ENCODE results near the gene POM121L2. TPM values are rescaled to one million over a fixed set of nuclear protein-coding genes. Genes with fewer than 3 reads are reported as not detected.
A peak's percentile ranks its signal among the peaks of the same experiment; 100 is the strongest.

POM121L2 gene
- total RNA-seq, 1 experiment from 2014 or later = not detected

DNA sequence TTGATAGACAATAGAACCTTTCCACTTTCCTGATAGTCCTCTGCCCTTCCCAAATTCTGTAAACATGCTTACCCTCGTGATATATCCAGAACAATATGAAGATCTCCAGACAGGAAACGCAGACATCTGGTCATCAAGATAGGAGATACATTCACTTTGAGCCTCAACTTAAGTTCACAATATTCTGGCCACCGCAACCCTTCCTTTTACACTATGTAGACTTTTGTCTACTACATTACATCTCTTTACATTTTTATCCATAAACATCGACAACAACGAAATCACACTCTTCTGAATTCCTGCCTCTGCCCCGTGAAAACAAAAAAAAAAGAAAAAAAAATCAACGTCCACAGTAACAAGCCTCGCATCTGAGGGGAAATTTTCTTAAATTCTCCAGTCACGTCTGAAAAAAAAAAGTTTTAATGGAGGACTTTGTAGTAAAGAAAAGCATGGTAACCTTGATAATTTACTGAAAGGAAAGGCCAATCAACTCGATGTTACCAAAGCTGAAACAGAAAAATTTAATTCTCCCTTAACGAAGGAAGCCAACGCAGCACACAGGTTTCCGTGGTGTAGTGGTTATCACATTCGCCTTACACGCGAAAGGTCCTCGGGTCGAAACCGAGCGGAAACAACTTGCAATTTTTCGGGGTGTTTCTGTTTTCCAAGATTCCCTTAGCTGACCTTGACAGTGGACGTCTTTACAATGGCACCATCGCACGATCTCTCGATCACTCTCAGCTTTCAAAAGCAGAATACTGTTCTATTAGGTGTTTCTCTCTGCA lies 21.8 kb downstream of the POM121L2 start:
- H2AFZ ChIP-seq (ENCODE audit: low read length) = no peak overlapping the region

More for the DNA sequence above, 21.8 kb downstream of the POM121L2 start:
- peaks cover 17% of the 10 kb centered on the region for H3K23me2 ChIP-seq (ENCODE audit: insufficient read length, low read depth, low read length, poor library complexity, severe bottlenecking)
- no peak overlapping the region for H4K8ac ChIP-seq (replicated peaks; ENCODE audit: insufficient read length, low read depth, low read length)
- Mint-ChIP-seq H3K4me3 (peak overlapping the region; percentile 67 to 87), H3K9me3 (peaks cover 0 to 4% of the 10 kb centered on the region in 2 experiments; a peak in 1 of 5 replicates), H3K27ac (no peak overlapping the region), H3K27me3 (ENCODE audit: low read depth) (peaks cover 79% of the 10 kb centered on the region), H3K4me1 (peaks cover 38 to 46% of the 10 kb centered on the region in 2 experiments), H3K36me3 (ENCODE audit: insufficient read depth in 1 of 3, low read depth in 3 of 3) (no peaks in the 10 kb centered on the region)
- H2BK5ac ChIP-seq (ENCODE audit: insufficient read length, low read length) = no peak overlapping the region
- no peak overlapping the region for H3K56ac ChIP-seq (ENCODE audit: insufficient read length, low read depth, low read length)
- H3T11ph ChIP-seq (ENCODE audit: low read length) = no peak overlapping the region
- peak overlapping the region; percentile 93 for H3K4me2 ChIP-seq (ENCODE audit: insufficient read depth, insufficient read length, low read length)
- H3K27me3 ChIP-seq (ENCODE audit: insufficient read depth, low read length) = no peaks in the 10 kb centered on the region; the same call in 1 of the 2 replicates
- H3K14ac ChIP-seq (ENCODE audit: insufficient read depth, low read length) = no peak overlapping the region
- no peak overlapping the region for H2BK20ac ChIP-seq (ENCODE audit: low read depth, low read length, poor library complexity, severe bottlenecking)
- H3K9me3 ChIP-seq (ENCODE audit: control insufficient read depth, low read depth, low read length) = no peaks in the 10 kb centered on the region
- no peaks in the 10 kb centered on the region for H3K79me2 ChIP-seq (ENCODE audit: insufficient read depth, low read length)
- peak; percentile 79 for DNase-seq
- no peak overlapping the region for H4K91ac ChIP-seq (ENCODE audit: insufficient read length, low read depth, low read length)
- H3K4ac ChIP-seq (ENCODE audit: low read depth, low read length) = no peak overlapping the region
- no peak overlapping the region for H2BK15ac ChIP-seq (ENCODE audit: low read depth, low read length)
- H4K20me1 ChIP-seq (ENCODE audit: control insufficient read depth, insufficient read depth, insufficient read length) = no peaks in the 10 kb centered on the region
- H3K79me1 ChIP-seq (ENCODE audit: insufficient read depth, low read depth, low read length, poor library complexity, severe bottlenecking) = no peaks in the 10 kb centered on the region
- no peak overlapping the region for H2AK5ac ChIP-seq (ENCODE audit: insufficient read length, low read length)
- H3K4me1 ChIP-seq (ENCODE audit: insufficient read depth, low read length) = no peaks in the 10 kb centered on the region; the same call in 1 of the 2 replicates
- H4K5ac ChIP-seq (ENCODE audit: insufficient read length, low read depth, low read length) = no peak overlapping the region
- H2BK120ac ChIP-seq (ENCODE audit: low read depth, low read length, poor library complexity, severe bottlenecking) = no peak overlapping the region
- H3K18ac ChIP-seq (ENCODE audit: insufficient read length, low read depth, low read length) = no peak overlapping the region
- WGBS (ENCODE audit: extremely low coverage, insufficient read length, low lambda C conversion rate) = 100% methylated on average over 2 of the region's 25 CpGs
- H3K9ac ChIP-seq (ENCODE audit: extremely low read depth, insufficient read length, low read length) = peak overlapping the region; percentile 7
- H2BK12ac ChIP-seq (ENCODE audit: insufficient read length, low read depth, low read length) = no peak overlapping the region
- TF ChIP-seq, protein P1, sequence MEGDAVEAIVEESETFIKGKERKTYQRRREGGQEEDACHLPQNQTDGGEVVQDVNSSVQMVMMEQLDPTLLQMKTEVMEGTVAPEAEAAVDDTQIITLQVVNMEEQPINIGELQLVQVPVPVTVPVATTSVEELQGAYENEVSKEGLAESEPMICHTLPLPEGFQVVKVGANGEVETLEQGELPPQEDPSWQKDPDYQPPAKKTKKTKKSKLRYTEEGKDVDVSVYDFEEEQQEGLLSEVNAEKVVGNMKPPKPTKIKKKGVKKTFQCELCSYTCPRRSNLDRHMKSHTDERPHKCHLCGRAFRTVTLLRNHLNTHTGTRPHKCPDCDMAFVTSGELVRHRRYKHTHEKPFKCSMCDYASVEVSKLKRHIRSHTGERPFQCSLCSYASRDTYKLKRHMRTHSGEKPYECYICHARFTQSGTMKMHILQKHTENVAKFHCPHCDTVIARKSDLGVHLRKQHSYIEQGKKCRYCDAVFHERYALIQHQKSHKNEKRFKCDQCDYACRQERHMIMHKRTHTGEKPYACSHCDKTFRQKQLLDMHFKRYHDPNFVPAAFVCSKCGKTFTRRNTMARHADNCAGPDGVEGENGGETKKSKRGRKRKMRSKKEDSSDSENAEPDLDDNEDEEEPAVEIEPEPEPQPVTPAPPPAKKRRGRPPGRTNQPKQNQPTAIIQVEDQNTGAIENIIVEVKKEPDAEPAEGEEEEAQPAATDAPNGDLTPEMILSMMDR (conservative IDR thresholded peaks at IDR 0.05) = no peak
- no peak overlapping the region for H3K23ac ChIP-seq (ENCODE audit: insufficient read length, low read depth, low read length)
- H3K27ac ChIP-seq (ENCODE audit: insufficient read length, low read depth, low read length) = no peak overlapping the region
